HepG2 (cell line): ENCODE measurements around the gene TRAF4. TPM values are rescaled to one million over a fixed set of nuclear protein-coding genes. Genes with fewer than 3 reads are reported as not detected.

Source experiments
- ATAC-seq: fragments of 200-7000 bp; cut with Tn5 transposase; 3 replicates; pipeline ENCODE4 v1.9.1; 2020; ENCODE audit warnings: mild to moderate bottlenecking, moderate library complexity
- BruUV-seq: library from RNA; stranded (reverse); fragments of 400-500 nt; replicated peaks from 2 replicates; lab custom pipeline; 2021; lab: Mats Ljungman, UMichigan
- CTCF ChIA-PET: fragments of 300-600 bp; formaldehyde crosslinking; extraction: SDS; loops from one replicate; lab custom pipeline; 2021; ENCODE audit warnings: low total read pairs, inconsistent platforms, low intra/inter-chr PET ratio; lab: Yijun Ruan, JAX
- POLR2A ChIA-PET: fragments of 350-600 bp; sonication (Branson Sonifier 250); formaldehyde crosslinking; loops from one replicate; lab custom pipeline; 2020; ENCODE audit warnings: antibody characterized with exemption, inconsistent platforms; lab: Yijun Ruan, JAX
- DNase-seq: peaks from one replicate; pipeline ENCODE4 v3.0.0-alpha.2; 2015; ENCODE audit warnings: low spot score
- FAIRE-seq: peaks from 3 replicates; lab custom pipeline; 2011; peaks lifted over from hg19 to GRCh38; lab: Jason Lieb, UNC
- H2AFZ ChIP-seq: one replicate; pipeline ENCODE4 v1.6.1; 2011; ENCODE audit warnings: low read length, inconsistent platforms
- H3K27ac ChIP-seq: fragments of 300-600 bp; 3 replicates; pipeline ENCODE4 v1.8.0; 2011; ENCODE audit warnings: mixed run types, mild to moderate bottlenecking, mixed read lengths, low read length, inconsistent platforms; ENCODE audit not compliant: insufficient read depth; ENCODE audit errors: extremely low read length
- H3K27me3 ChIP-seq, 2 experiments: fragments of 200-600 bp in 1 of 2; 2 replicates in 1 of 2; 3 replicates in 1 of 2; pipeline versions ENCODE4 v1.6.0 to v1.8.0; 2011; ENCODE audit warnings: low read length in 2 of 2, mild to moderate bottlenecking in 2 of 2, moderate library complexity in 2 of 2, inconsistent platforms in 1 of 2; ENCODE audit not compliant: insufficient read depth in 2 of 2, control insufficient read depth in 1 of 2
- H3K36me3 ChIP-seq, 2 experiments: fragments of 200-600 bp in 1 of 2; replicated peaks in 1 of 2; 2 replicates in 1 of 2; 3 replicates in 1 of 2; pipeline versions ENCODE4 v1.5.1 to v1.8.0; 2011; ENCODE audit warnings: low read length in 2 of 2, inconsistent platforms in 1 of 2; ENCODE audit not compliant: insufficient read depth in 2 of 2, control insufficient read depth in 1 of 2
- H3K4me1 ChIP-seq: 2 replicates; pipeline ENCODE4 v1.5.1; 2012; ENCODE audit warnings: low read length, inconsistent platforms; ENCODE audit not compliant: insufficient read depth
- H3K4me2 ChIP-seq: 2 replicates; pipeline ENCODE4 v1.6.0; 2011; ENCODE audit warnings: low read depth, low read length, inconsistent platforms
- H3K4me3 ChIP-seq, 3 experiments: fragments of 200-600 bp in 1 of 3; sonication (generic), shearing (Covaris generic) in 1 of 3; replicated peaks in 1 of 3; 2 replicates each; pipeline ENCODE4 v1.5.1; 2011 to 2016; ENCODE audit warnings: low read length in 3 of 3, inconsistent platforms in 2 of 3, low read depth in 2 of 3, mild to moderate bottlenecking in 2 of 3, control low read depth in 1 of 3, mixed read lengths in 1 of 3; ENCODE audit not compliant: insufficient read depth in 1 of 3
- H3K79me2 ChIP-seq: one replicate; pipeline ENCODE4 v1.6.1; 2011; ENCODE audit warnings: low read length, inconsistent platforms; ENCODE audit not compliant: insufficient read depth
- H3K9ac ChIP-seq: 2 replicates; pipeline ENCODE4 v1.6.0; 2011; ENCODE audit warnings: mild to moderate bottlenecking, low read depth, low read length, inconsistent platforms; ENCODE audit not compliant: insufficient read depth
- H3K9me3 ChIP-seq: 2 replicates; pipeline ENCODE4 v1.5.1; 2012; ENCODE audit warnings: mild to moderate bottlenecking, low read length
- H4K20me1 ChIP-seq: 2 replicates; pipeline ENCODE4 v1.6.0; 2011; ENCODE audit warnings: inconsistent platforms, mild to moderate bottlenecking, low read length, moderate library complexity; ENCODE audit not compliant: insufficient read depth
- CHD2 ChIP-seq: IDR thresholded peaks from 2 replicates; pipeline ENCODE4 v1.6.1; 2011; ENCODE audit warnings: low read depth, low read length, improper control_type of control experiment
- CREB1 ChIP-seq, 2 experiments: fragments of 450-650 bp in 1 of 2; IDR thresholded peaks; 2 replicates each; pipeline ENCODE4 v1.6.1; 2016 to 2017; ENCODE audit warnings: control low read depth in 1 of 2, mild to moderate bottlenecking in 1 of 2, missing compliant biosample characterization in 1 of 2, missing genetic modification characterization in 1 of 2
- GRHL1 ChIP-seq: sonication (generic); formaldehyde crosslinking; conservative IDR thresholded peaks from 2 replicates; pipeline ENCODE4 v1.8.0; 2022; ENCODE audit warnings: missing genetic modification reagents
- HMG20A ChIP-seq: IDR thresholded peaks from 2 replicates; pipeline ENCODE4 v1.6.1; 2016; ENCODE audit warnings: borderline replicate concordance
- HOMEZ ChIP-seq: IDR thresholded peaks from 2 replicates; pipeline ENCODE4 v1.6.1; 2016; ENCODE audit warnings: low read depth
- KLF11 ChIP-seq: IDR thresholded peaks from 2 replicates; pipeline ENCODE4 v1.6.1; 2016; ENCODE audit warnings: missing compliant biosample characterization
- NFE2L1 ChIP-seq: sonication (generic); formaldehyde crosslinking; IDR thresholded peaks from 2 replicates; pipeline ENCODE4 v1.4.0; 2020; ENCODE audit warnings: missing genetic modification reagents, mild to moderate bottlenecking, borderline replicate concordance
- NKX3-1 ChIP-seq: sonication (generic); formaldehyde crosslinking; IDR thresholded peaks from 2 replicates; pipeline ENCODE4 v1.5.0; 2020; ENCODE audit warnings: missing genetic modification reagents
- POLR2A ChIP-seq, 2 experiments: IDR thresholded peaks; 2 replicates each; pipeline ENCODE4 v1.6.1; 2011; ENCODE audit warnings: low read depth in 2 of 2, low read length in 2 of 2, mild to moderate bottlenecking in 1 of 2, moderate library complexity in 1 of 2; ENCODE audit not compliant: insufficient read depth in 1 of 2
- RARA ChIP-seq: IDR thresholded peaks from 2 replicates; pipeline ENCODE4 v1.6.1; 2016; ENCODE audit warnings: missing genetic modification reagents, missing compliant biosample characterization
- RARG ChIP-seq: sonication (generic); formaldehyde crosslinking; IDR thresholded peaks from 2 replicates; pipeline ENCODE4 v1.4.0; 2020; ENCODE audit warnings: low read depth, mild to moderate bottlenecking, missing genetic modification reagents
- ZBTB1 ChIP-seq: sonication (generic); formaldehyde crosslinking; IDR thresholded peaks from 2 replicates; pipeline ENCODE4 v1.4.0; 2020; ENCODE audit warnings: missing genetic modification reagents, borderline replicate concordance
- ZKSCAN5 ChIP-seq: sonication (generic); formaldehyde crosslinking; IDR thresholded peaks from 2 replicates; pipeline ENCODE4 v1.5.1; 2020; ENCODE audit warnings: mild to moderate bottlenecking, missing genetic modification reagents
- ZNF276 ChIP-seq: sonication (generic); formaldehyde crosslinking; IDR thresholded peaks from 2 replicates; pipeline ENCODE4 v1.4.0; 2020; ENCODE audit warnings: mild to moderate bottlenecking, low read depth, missing genetic modification reagents
- ZNF607 ChIP-seq: sonication (generic); formaldehyde crosslinking; IDR thresholded peaks from 2 replicates; pipeline ENCODE4 v1.5.1; 2020; ENCODE audit warnings: missing genetic modification reagents, mild to moderate bottlenecking, borderline replicate concordance
- ZNF629 ChIP-seq: sonication (generic); formaldehyde crosslinking; conservative IDR thresholded peaks from 2 replicates; pipeline ENCODE4 v1.5.0; 2020; ENCODE audit warnings: missing genetic modification reagents
- ZNF792 ChIP-seq: IDR thresholded peaks from 2 replicates; pipeline ENCODE4 v1.6.1; 2016
- WGBS: methylation state at CpG from one replicate; pipeline ENCODE4 v1.1.6; 2017; ENCODE audit warnings: low lambda C conversion rate; 5-methylcytosine and 5-hydroxymethylcytosine counted together
- in situ Hi-C: cut with HindIII; loops from 2 replicates; pipeline ENCODE4 v1.10.0; 2017; ENCODE audit warnings: low pct_unique_long_range_greater_than_20kb; ENCODE audit not compliant: extremely low pct_ligation_motif_present
- intact Hi-C: fragments of 100-400 bp; cut with micrococcal nuclease; formaldehyde crosslinking; loops from one replicate; pipeline ENCODE4 v1.10.0; 2022; ENCODE audit not compliant: unreplicated experiment
- polyA plus RNA-seq, 8 experiments: library from polyadenylated mRNA; depleted of rRNA in 3 of 8; stranded (reverse) in 7 of 8; unstranded in 1 of 8; fragments of >200 nt; fragmentation: Illumina TruSeq in 4 of 8; extraction: Trizol in 4 of 8; gene quantifications; 2 replicates each; pipeline versions ENCODE4 v1.2.1 to v1.2.3, GENCODE V29; 2011 to 2016; ENCODE audit warnings: low read depth in 4 of 8, missing spikeins in 1 of 8, mixed read lengths in 1 of 8; ENCODE audit not compliant: insufficient read depth in 1 of 8
- total RNA-seq, 5 experiments: library from RNA; depleted of rRNA; stranded (reverse); fragments of >200 nt; fragmentation: Illumina TruSeq; extraction: Trizol; gene quantifications; 2 replicates each; pipeline ENCODE4 v1.2.3, GENCODE V29; 2016; ENCODE audit warnings: low read depth in 1 of 5
- TF ChIP-seq, protein P1 (sequence below): fragments of 450-650 bp; IDR thresholded peaks from 2 replicates; pipeline ENCODE4 v1.6.1; 2017
- TF ChIP-seq, protein P2 (sequence below): IDR thresholded peaks from 2 replicates; pipeline ENCODE4 v1.6.1; 2018; ENCODE audit warnings: missing genetic modification reagents

TRAF4 gene
- total and polyA plus RNA-seq, 2 of the 13 experiments (the other 11 are each of a cell fraction or from before 2014, with no cell fraction given): 86.0 to 89.9 TPM

- Histone ChIP-seq H3K4me2 (peak within 1 kb of the TSS; percentile 90), H3K4me3 (peak within 1 kb of the TSS; percentile 73 to 90 (median 87)), H2AFZ (no peak within 1 kb of the TSS), H3K9me3 (no peaks in the 10 kb centered on the region), H3K9ac (peak within 1 kb of the TSS; percentile 93), H3K27ac (peak within 1 kb of the TSS; percentile 88), H3K4me1 (peaks cover 60% of the 10 kb centered on the region), H4K20me1 (peaks cover 35% of the 10 kb centered on the region), H3K36me3 (peaks cover 7 to 32% of the 10 kb centered on the region in 2 experiments; a peak in 4 of 5 replicates), H3K27me3 (no peaks in the 10 kb centered on the region; a peak in 1 of 5 replicates), H3K79me2 (peaks cover 25% of the 10 kb centered on the region)
- POLR2A ChIA-PET: interaction anchor here (0.7 to 8.7 kb wide), 23 partner anchors 9 to 239 kb away, joined by 3 to 590 read pairs (median 6); partner anchors contain the start of genes BLTP2, DHRS13, ERAL1 and FAM222B
- no CpG with 5 or more reads among the region's 49 CpGs for WGBS
- no TSS peak for BruUV-seq
- FAIRE-seq (no peak), DNase-seq (peak; percentile 48), ATAC-seq (peak; percentile 36)
- intact Hi-C loops (loop anchor here (2.0 kb wide), 2 partner anchors 27 to 41 kb away; no protein-coding TSS in a partner anchor), in situ Hi-C loops (loop anchor here (25.0 kb wide), 1 partner anchor 386 kb away; no protein-coding TSS in a partner anchor)
- CTCF ChIA-PET: interaction anchor here (1.1 to 5.0 kb wide), 6 partner anchors 18 to 191 kb away, joined by 3 to 142 read pairs (median 5); partner anchors contain the start of genes DHRS13 and TRAF4
- TF ChIP-seq POLR2A (IDR thresholded peaks at IDR 0.05; ENCODE audit: insufficient read depth in 1 of 2, low read depth in 2 of 2, low read length in 2 of 2) (no peak), CREB1 (IDR thresholded peaks at IDR 0.05) (no peak), CREB1 (CRISPR knock-in tag; IDR thresholded peaks at IDR 0.05) (no peak), GRHL1 (CRISPR knock-in tag) (no peak), ZNF629 (no peak), CHD2 (peak; percentile 86), NFE2L1 (no peak), ZNF792 (CRISPR knock-in tag) (no peak), ZKSCAN5 (CRISPR knock-in tag) (no peak), NKX3-1 (CRISPR knock-in tag) (no peak), KLF11 (CRISPR knock-in tag) (no peak), ZNF276 (CRISPR knock-in tag) (no peak), RARG (CRISPR knock-in tag) (no peak), ZBTB1 (no peak), HOMEZ (CRISPR knock-in tag) (no peak), ZNF607 (CRISPR knock-in tag) (no peak), HMG20A (CRISPR knock-in tag) (no peak), RARA (CRISPR knock-in tag) (no peak)
- TF ChIP-seq, protein P1, sequence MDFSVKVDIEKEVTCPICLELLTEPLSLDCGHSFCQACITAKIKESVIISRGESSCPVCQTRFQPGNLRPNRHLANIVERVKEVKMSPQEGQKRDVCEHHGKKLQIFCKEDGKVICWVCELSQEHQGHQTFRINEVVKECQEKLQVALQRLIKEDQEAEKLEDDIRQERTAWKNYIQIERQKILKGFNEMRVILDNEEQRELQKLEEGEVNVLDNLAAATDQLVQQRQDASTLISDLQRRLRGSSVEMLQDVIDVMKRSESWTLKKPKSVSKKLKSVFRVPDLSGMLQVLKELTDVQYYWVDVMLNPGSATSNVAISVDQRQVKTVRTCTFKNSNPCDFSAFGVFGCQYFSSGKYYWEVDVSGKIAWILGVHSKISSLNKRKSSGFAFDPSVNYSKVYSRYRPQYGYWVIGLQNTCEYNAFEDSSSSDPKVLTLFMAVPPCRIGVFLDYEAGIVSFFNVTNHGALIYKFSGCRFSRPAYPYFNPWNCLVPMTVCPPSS: no peak
- TF ChIP-seq, protein P2, sequence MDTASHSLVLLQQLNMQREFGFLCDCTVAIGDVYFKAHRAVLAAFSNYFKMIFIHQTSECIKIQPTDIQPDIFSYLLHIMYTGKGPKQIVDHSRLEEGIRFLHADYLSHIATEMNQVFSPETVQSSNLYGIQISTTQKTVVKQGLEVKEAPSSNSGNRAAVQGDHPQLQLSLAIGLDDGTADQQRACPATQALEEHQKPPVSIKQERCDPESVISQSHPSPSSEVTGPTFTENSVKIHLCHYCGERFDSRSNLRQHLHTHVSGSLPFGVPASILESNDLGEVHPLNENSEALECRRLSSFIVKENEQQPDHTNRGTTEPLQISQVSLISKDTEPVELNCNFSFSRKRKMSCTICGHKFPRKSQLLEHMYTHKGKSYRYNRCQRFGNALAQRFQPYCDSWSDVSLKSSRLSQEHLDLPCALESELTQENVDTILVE (CRISPR knock-in tag): no peak
Observed at GRCh38 chr17:28726226-28726626, 17.6 kb upstream of the TRAF4 start, which contains the start of gene TLCD1. Gene TLCD1, minus strand, starts transcription at chr17:28726233. Its CDS starts 136 bp downstream, at chr17:28726097.
